Stimulated activated naive B cell treated with anti-CD40 and anti-IgM and Interleukin-4, amounts not matched to agents 10 μg/mL and 1 μg/mL and 100 μg/mL, for 72 hours (primary cell): ENCODE data around the gene SSTR4.

Source experiments
- ATAC-seq, 2 donors: fragments of 150-1000 bp; cut with Tn5 transposase; replicated peaks; 2 replicates each; pipeline ENCODE4 v1.10.0; 2021; ENCODE audit warnings: moderate library complexity in 1 of 2
- DNase-seq: peaks from one replicate; pipeline ENCODE4 v3.0.0; 2021
- H3K27ac Mint-ChIP-seq: one replicate; pipeline ENCODE4 v1.8.0; 2022; ENCODE audit warnings: mild to moderate bottlenecking, mixed read lengths
- H3K27me3 Mint-ChIP-seq, 2 donors: one replicate each; pipeline ENCODE4 v1.8.0; 2022; ENCODE audit warnings: mixed read lengths in 2 of 2
- H3K36me3 Mint-ChIP-seq, 2 donors: one replicate each; pipeline ENCODE4 v1.8.0; 2022; ENCODE audit warnings: mixed read lengths in 2 of 2, mild to moderate bottlenecking in 1 of 2
- H3K4me1 Mint-ChIP-seq, 2 donors: one replicate each; pipeline ENCODE4 v1.8.0; 2022; ENCODE audit warnings: mixed read lengths in 2 of 2, mild to moderate bottlenecking in 1 of 2
- H3K4me3 Mint-ChIP-seq, 2 donors: one replicate each; pipeline ENCODE4 v1.8.0; 2022; ENCODE audit warnings: mild to moderate bottlenecking in 2 of 2, mixed read lengths in 2 of 2, moderate library complexity in 1 of 2
- H3K9me3 Mint-ChIP-seq, 2 donors: one replicate each; pipeline ENCODE4 v1.8.0; 2022; ENCODE audit warnings: mixed read lengths in 2 of 2, mild to moderate bottlenecking in 1 of 2

Gene SSTR4

GRCh38 chr20:23086931-23087411 is 51.9 kb downstream of the SSTR4 start:
- Mint-ChIP-seq H3K27ac (no peak overlapping the region), H3K4me3 (no peak overlapping the region)
- peak; percentile 38 to 58 for ATAC-seq

GRCh38 chr20:23087587-23088251 is 52.6 kb downstream of the SSTR4 start:
- peak; percentile 63 to 66 for ATAC-seq
- no peak overlapping the region for H3K27ac Mint-ChIP-seq
- H3K4me3 Mint-ChIP-seq, result no peak overlapping the region
- no peaks in the 10 kb centered on the region for H3K9me3 Mint-ChIP-seq
- H3K36me3 Mint-ChIP-seq, result no peaks in the 10 kb centered on the region
- peaks cover 9 to 23% of the 10 kb centered on the region in 2 donors for H3K4me1 Mint-ChIP-seq
- no peak for DNase-seq
- peaks cover 8 to 21% of the 10 kb centered on the region in 2 donors for H3K27me3 Mint-ChIP-seq

More at GRCh38 chr20:23086931-23087411, 51.9 kb downstream of the SSTR4 start:
- Mint-ChIP-seq H3K36me3 (no peaks in the 10 kb centered on the region), H3K4me1 (peaks cover 9 to 23% of the 10 kb centered on the region in 2 donors), H3K9me3 (no peaks in the 10 kb centered on the region), H3K27me3 (peaks cover 8 to 21% of the 10 kb centered on the region in 2 donors)
- no peak for DNase-seq
